WTC11 (cell line): Measurements from ENCODE around the gene SKAP1. TPM values are rescaled to one million over a fixed set of nuclear protein-coding genes. Genes with fewer than 3 reads are reported as not detected.

Experiments used
- ATAC-seq: fragments of 200-7000 bp; cut with Tn5 transposase; 2 replicates; pipeline ENCODE4 v1.10.0; 2021; ENCODE audit warnings: mild to moderate bottlenecking, moderate library complexity
- CTCF ChIA-PET: fragments of 300-600 bp; sonication (Branson Sonifier 250); formaldehyde crosslinking; loops from one replicate; lab custom pipeline; 2021; ENCODE audit warnings: antibody characterized with exemption; lab: Charles Lee
- POLR2A ChIA-PET: fragments of 350-600 bp; sonication (Branson Sonifier 250); formaldehyde crosslinking; loops from one replicate; lab custom pipeline; 2021; ENCODE audit warnings: antibody characterized with exemption; lab: Charles Lee
- DNase-seq: peaks from one replicate; pipeline ENCODE4 v3.0.0; 2021; ENCODE audit warnings: low spot score
- H3K27ac Mint-ChIP-seq: 2 replicates; pipeline ENCODE4 v1.8.0; 2021; ENCODE audit warnings: mixed read lengths
- H3K27me3 Mint-ChIP-seq: 2 replicates; pipeline ENCODE4 v1.8.0; 2021; ENCODE audit warnings: low read depth, mild to moderate bottlenecking, moderate library complexity, mixed read lengths
- H3K36me3 Mint-ChIP-seq: 2 replicates; pipeline ENCODE4 v1.8.0; 2021; ENCODE audit warnings: mixed read lengths
- H3K4me1 Mint-ChIP-seq: 2 replicates; pipeline ENCODE4 v1.8.0; 2022; ENCODE audit warnings: mixed read lengths
- H3K4me3 Mint-ChIP-seq: 2 replicates; pipeline ENCODE4 v1.8.0; 2021; ENCODE audit warnings: mild to moderate bottlenecking, moderate library complexity, mixed read lengths
- H3K9me3 Mint-ChIP-seq: 2 replicates; pipeline ENCODE4 v1.8.0; 2021; ENCODE audit warnings: mixed read lengths
- ATF1 ChIP-seq: sonication (generic); formaldehyde crosslinking; IDR thresholded peaks from 2 replicates; pipeline ENCODE4 v1.8.1; 2023; ENCODE audit warnings: mild to moderate bottlenecking, moderate library complexity, missing genetic modification reagents
- CREB1 ChIP-seq: sonication (generic); formaldehyde crosslinking; IDR thresholded peaks from 2 replicates; pipeline ENCODE4 v1.8.0; 2023; ENCODE audit warnings: mild to moderate bottlenecking, missing genetic modification reagents
- CREM ChIP-seq: sonication (generic); formaldehyde crosslinking; IDR thresholded peaks from 2 replicates; pipeline ENCODE4 v1.8.1; 2022; ENCODE audit warnings: mild to moderate bottlenecking, missing genetic modification reagents, moderate library complexity
- HMGA2 ChIP-seq: fragments of 250-450 bp; sonication (Bioruptor Pico); IDR thresholded peaks from 2 replicates; pipeline ENCODE4 v1.4.0; 2021; ENCODE audit warnings: mild to moderate bottlenecking, moderate library complexity
- JUN ChIP-seq: sonication (generic); formaldehyde crosslinking; IDR thresholded peaks from 2 replicates; pipeline ENCODE4 v1.8.0; 2023; ENCODE audit warnings: mild to moderate bottlenecking, missing genetic modification reagents
- KAT7 ChIP-seq: sonication (generic); formaldehyde crosslinking; IDR thresholded peaks from 2 replicates; pipeline ENCODE4 v1.8.1; 2023; ENCODE audit warnings: missing genetic modification reagents, mild to moderate bottlenecking, borderline replicate concordance
- NFE2L1 ChIP-seq: sonication (generic); formaldehyde crosslinking; IDR thresholded peaks from 2 replicates; pipeline ENCODE4 v1.8.1; 2023; ENCODE audit warnings: missing genetic modification reagents
- NR1H2 ChIP-seq: sonication (generic); formaldehyde crosslinking; IDR thresholded peaks from 2 replicates; pipeline ENCODE4 v1.9.0; 2021; ENCODE audit warnings: mild to moderate bottlenecking, moderate library complexity, missing genetic modification reagents
- NR2C2 ChIP-seq: sonication (generic); formaldehyde crosslinking; IDR thresholded peaks from 2 replicates; pipeline ENCODE4 v1.8.0; 2022; ENCODE audit warnings: mild to moderate bottlenecking, missing genetic modification reagents
- OVOL2 ChIP-seq: fragments of 250-450 bp; sonication (Bioruptor Pico); IDR thresholded peaks from 2 replicates; pipeline ENCODE4 v1.9.0; 2021; ENCODE audit warnings: mild to moderate bottlenecking, borderline replicate concordance
- RORB ChIP-seq: fragments of 250-450 bp; sonication (Bioruptor Pico); IDR thresholded peaks from 2 replicates; pipeline ENCODE4 v1.9.0; 2021; ENCODE audit warnings: mild to moderate bottlenecking
- SMAD4 ChIP-seq: sonication (generic); formaldehyde crosslinking; IDR thresholded peaks from 2 replicates; pipeline ENCODE4 v1.8.0; 2022; ENCODE audit warnings: mild to moderate bottlenecking, missing genetic modification reagents
- SP1 ChIP-seq: sonication (generic); formaldehyde crosslinking; conservative IDR thresholded peaks from 2 replicates; pipeline ENCODE4 v1.8.1; 2022; ENCODE audit warnings: missing genetic modification reagents
- TCF7 ChIP-seq: sonication (generic); formaldehyde crosslinking; IDR thresholded peaks from 2 replicates; pipeline ENCODE4 v1.8.0; 2022; ENCODE audit warnings: mild to moderate bottlenecking, low read depth, missing genetic modification reagents, moderate library complexity
- TEAD4 ChIP-seq: sonication (generic); formaldehyde crosslinking; IDR thresholded peaks from 2 replicates; pipeline ENCODE4 v1.8.0; 2022; ENCODE audit warnings: mild to moderate bottlenecking, missing genetic modification reagents
- TP53 ChIP-seq: sonication (generic); formaldehyde crosslinking; IDR thresholded peaks from 2 replicates; pipeline ENCODE4 v1.8.1; 2023; ENCODE audit warnings: mild to moderate bottlenecking, missing genetic modification reagents
- ZNF121 ChIP-seq: sonication (generic); formaldehyde crosslinking; IDR thresholded peaks from 2 replicates; pipeline ENCODE4 v1.8.0; 2023; ENCODE audit warnings: missing genetic modification reagents
- ZNF263 ChIP-seq: sonication (generic); formaldehyde crosslinking; IDR thresholded peaks from 2 replicates; pipeline ENCODE4 v1.8.1; 2022; ENCODE audit warnings: low read depth, mild to moderate bottlenecking, moderate library complexity, missing genetic modification reagents
- ZNF425 ChIP-seq: fragments of 250-450 bp; sonication (Bioruptor Pico); conservative IDR thresholded peaks from 2 replicates; pipeline ENCODE4 v1.9.0; 2021; ENCODE audit warnings: mild to moderate bottlenecking
- total RNA-seq: library from RNA; stranded (reverse); gene quantifications from 3 replicates; pipeline ENCODE4 v1.2.3, GENCODE V29; 2021
- TF ChIP-seq, protein P1 (sequence below): fragments of 200-600 bp; IDR thresholded peaks from 2 replicates; pipeline ENCODE4 v1.8.0; 2022; ENCODE audit warnings: antibody characterized with exemption
- TF ChIP-seq, protein P2 (sequence below): fragments of 250-450 bp; sonication (Bioruptor Pico); IDR thresholded peaks from 2 replicates; pipeline ENCODE4 v1.9.0; 2021; ENCODE audit warnings: mild to moderate bottlenecking
- TF ChIP-seq, protein P3 (sequence below): sonication (generic); formaldehyde crosslinking; IDR thresholded peaks from 2 replicates; pipeline ENCODE4 v1.8.1; 2023; ENCODE audit warnings: mild to moderate bottlenecking, missing genetic modification reagents
- TF ChIP-seq, protein P4 (sequence below): sonication (generic); formaldehyde crosslinking; IDR thresholded peaks from 2 replicates; pipeline ENCODE4 v1.8.0; 2023; ENCODE audit warnings: missing genetic modification reagents, mild to moderate bottlenecking, borderline replicate concordance

Gene SKAP1
- total RNA-seq, 1 experiment from 2014 or later, result not detected

DNA sequence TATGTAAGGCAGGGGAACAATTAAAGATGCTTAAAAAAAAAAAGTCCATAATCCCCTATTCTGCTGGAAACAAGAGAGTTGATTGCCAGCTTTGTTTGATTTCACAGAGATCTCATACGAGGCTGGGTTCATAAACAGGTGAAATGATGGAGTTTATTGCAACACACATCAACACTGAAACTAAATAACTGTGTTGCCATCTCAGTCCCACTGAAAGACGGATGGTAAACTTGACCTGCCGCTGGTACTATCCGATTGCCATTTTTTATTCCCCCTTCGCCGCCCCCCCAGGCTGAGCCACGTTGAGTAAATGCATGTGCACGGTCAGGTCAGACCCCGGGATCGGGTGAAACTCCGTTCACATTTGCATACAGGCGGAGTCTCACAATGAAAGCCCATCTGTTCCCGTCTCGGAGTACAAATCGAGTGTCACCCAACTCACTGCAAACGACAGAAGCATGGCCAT, 119.2 kb downstream of the SKAP1 start:
- peak; percentile 39 for DNase-seq
- Mint-ChIP-seq H3K27me3 (peaks cover 18% of the 10 kb centered on the region), H3K27ac (no peak overlapping the region), H3K4me3 (peak overlapping the region; percentile 52), H3K9me3 (no peaks in the 10 kb centered on the region), H3K36me3 (no peaks in the 10 kb centered on the region), H3K4me1 (peaks cover 14% of the 10 kb centered on the region)
- ChIA-PET CTCF (no interaction called here), POLR2A (interaction anchor here (0.6 kb wide), 1 partner anchor 67 kb away, joined by 5 read pairs; no protein-coding TSS in a partner anchor)
- TF ChIP-seq TEAD4 (CRISPR knock-in tag) (no peak), CREM (CRISPR knock-in tag) (no peak), JUN (CRISPR knock-in tag) (no peak), ZNF425 (CRISPR knock-in tag) (no peak), TP53 (CRISPR knock-in tag) (no peak), RORB (no peak), SMAD4 (CRISPR knock-in tag) (no peak), NR2C2 (CRISPR knock-in tag) (no peak), NFE2L1 (CRISPR knock-in tag) (no peak), ZNF121 (CRISPR knock-in tag) (no peak), OVOL2 (CRISPR knock-in tag) (no peak), ZNF263 (CRISPR knock-in tag) (no peak), KAT7 (no peak), HMGA2 (CRISPR knock-in tag) (no peak), CREB1 (CRISPR knock-in tag) (no peak)
- TF ChIP-seq, protein P1, sequence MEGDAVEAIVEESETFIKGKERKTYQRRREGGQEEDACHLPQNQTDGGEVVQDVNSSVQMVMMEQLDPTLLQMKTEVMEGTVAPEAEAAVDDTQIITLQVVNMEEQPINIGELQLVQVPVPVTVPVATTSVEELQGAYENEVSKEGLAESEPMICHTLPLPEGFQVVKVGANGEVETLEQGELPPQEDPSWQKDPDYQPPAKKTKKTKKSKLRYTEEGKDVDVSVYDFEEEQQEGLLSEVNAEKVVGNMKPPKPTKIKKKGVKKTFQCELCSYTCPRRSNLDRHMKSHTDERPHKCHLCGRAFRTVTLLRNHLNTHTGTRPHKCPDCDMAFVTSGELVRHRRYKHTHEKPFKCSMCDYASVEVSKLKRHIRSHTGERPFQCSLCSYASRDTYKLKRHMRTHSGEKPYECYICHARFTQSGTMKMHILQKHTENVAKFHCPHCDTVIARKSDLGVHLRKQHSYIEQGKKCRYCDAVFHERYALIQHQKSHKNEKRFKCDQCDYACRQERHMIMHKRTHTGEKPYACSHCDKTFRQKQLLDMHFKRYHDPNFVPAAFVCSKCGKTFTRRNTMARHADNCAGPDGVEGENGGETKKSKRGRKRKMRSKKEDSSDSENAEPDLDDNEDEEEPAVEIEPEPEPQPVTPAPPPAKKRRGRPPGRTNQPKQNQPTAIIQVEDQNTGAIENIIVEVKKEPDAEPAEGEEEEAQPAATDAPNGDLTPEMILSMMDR, result no peak
- TF ChIP-seq, protein P2, sequence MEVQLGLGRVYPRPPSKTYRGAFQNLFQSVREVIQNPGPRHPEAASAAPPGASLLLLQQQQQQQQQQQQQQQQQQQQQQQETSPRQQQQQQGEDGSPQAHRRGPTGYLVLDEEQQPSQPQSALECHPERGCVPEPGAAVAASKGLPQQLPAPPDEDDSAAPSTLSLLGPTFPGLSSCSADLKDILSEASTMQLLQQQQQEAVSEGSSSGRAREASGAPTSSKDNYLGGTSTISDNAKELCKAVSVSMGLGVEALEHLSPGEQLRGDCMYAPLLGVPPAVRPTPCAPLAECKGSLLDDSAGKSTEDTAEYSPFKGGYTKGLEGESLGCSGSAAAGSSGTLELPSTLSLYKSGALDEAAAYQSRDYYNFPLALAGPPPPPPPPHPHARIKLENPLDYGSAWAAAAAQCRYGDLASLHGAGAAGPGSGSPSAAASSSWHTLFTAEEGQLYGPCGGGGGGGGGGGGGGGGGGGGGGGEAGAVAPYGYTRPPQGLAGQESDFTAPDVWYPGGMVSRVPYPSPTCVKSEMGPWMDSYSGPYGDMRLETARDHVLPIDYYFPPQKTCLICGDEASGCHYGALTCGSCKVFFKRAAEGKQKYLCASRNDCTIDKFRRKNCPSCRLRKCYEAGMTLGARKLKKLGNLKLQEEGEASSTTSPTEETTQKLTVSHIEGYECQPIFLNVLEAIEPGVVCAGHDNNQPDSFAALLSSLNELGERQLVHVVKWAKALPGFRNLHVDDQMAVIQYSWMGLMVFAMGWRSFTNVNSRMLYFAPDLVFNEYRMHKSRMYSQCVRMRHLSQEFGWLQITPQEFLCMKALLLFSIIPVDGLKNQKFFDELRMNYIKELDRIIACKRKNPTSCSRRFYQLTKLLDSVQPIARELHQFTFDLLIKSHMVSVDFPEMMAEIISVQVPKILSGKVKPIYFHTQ, result no peak
- TF ChIP-seq, protein P3, sequence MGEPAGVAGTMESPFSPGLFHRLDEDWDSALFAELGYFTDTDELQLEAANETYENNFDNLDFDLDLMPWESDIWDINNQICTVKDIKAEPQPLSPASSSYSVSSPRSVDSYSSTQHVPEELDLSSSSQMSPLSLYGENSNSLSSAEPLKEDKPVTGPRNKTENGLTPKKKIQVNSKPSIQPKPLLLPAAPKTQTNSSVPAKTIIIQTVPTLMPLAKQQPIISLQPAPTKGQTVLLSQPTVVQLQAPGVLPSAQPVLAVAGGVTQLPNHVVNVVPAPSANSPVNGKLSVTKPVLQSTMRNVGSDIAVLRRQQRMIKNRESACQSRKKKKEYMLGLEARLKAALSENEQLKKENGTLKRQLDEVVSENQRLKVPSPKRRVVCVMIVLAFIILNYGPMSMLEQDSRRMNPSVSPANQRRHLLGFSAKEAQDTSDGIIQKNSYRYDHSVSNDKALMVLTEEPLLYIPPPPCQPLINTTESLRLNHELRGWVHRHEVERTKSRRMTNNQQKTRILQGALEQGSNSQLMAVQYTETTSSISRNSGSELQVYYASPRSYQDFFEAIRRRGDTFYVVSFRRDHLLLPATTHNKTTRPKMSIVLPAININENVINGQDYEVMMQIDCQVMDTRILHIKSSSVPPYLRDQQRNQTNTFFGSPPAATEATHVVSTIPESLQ (CRISPR knock-in tag), result no peak
- peak; percentile 39 for ATAC-seq

DNA sequence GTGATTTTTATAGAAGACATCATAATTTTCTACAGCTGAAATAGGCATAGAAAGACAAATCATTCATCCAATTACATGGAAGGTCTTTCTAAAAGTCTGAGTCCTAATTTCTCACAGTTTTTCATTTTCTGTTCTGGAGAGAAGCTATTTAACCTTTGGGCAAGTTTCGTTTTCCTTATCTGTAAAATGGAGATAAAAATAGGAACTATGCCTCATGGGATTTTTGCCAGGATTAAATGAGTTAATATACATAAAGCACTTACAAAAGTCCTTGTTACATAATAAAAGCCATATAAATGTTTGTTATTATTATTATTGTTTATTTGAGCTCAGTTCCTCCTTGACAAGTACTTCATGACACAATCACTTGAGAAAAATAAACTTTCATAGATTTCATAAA, 121.4 kb downstream of the SKAP1 start:
- ATAC-seq (no peak), DNase-seq (no peak)
- ChIA-PET POLR2A (interaction anchor here (0.6 kb wide), 1 partner anchor 1464 kb away, joined by 3 read pairs; no protein-coding TSS in a partner anchor), CTCF (interaction anchor here (0.6 to 2.5 kb wide), 43 partner anchors 8 to 328 kb away, joined by 3 to 26 read pairs (median 4); partner anchors contain the start of gene HOXB5)
- no peaks in the 10 kb centered on the region for H3K9me3 Mint-ChIP-seq
- H3K4me3 Mint-ChIP-seq, result no peak overlapping the region
- no peak overlapping the region for H3K27ac Mint-ChIP-seq
- peaks cover 14% of the 10 kb centered on the region for H3K4me1 Mint-ChIP-seq
- no peaks in the 10 kb centered on the region for H3K36me3 Mint-ChIP-seq
- H3K27me3 Mint-ChIP-seq, result peaks cover 18% of the 10 kb centered on the region
- TF ChIP-seq ATF1 (CRISPR knock-in tag) (no peak), NR1H2 (CRISPR knock-in tag) (no peak), SP1 (CRISPR knock-in tag) (no peak), TCF7 (no peak)
- TF ChIP-seq, protein P4, sequence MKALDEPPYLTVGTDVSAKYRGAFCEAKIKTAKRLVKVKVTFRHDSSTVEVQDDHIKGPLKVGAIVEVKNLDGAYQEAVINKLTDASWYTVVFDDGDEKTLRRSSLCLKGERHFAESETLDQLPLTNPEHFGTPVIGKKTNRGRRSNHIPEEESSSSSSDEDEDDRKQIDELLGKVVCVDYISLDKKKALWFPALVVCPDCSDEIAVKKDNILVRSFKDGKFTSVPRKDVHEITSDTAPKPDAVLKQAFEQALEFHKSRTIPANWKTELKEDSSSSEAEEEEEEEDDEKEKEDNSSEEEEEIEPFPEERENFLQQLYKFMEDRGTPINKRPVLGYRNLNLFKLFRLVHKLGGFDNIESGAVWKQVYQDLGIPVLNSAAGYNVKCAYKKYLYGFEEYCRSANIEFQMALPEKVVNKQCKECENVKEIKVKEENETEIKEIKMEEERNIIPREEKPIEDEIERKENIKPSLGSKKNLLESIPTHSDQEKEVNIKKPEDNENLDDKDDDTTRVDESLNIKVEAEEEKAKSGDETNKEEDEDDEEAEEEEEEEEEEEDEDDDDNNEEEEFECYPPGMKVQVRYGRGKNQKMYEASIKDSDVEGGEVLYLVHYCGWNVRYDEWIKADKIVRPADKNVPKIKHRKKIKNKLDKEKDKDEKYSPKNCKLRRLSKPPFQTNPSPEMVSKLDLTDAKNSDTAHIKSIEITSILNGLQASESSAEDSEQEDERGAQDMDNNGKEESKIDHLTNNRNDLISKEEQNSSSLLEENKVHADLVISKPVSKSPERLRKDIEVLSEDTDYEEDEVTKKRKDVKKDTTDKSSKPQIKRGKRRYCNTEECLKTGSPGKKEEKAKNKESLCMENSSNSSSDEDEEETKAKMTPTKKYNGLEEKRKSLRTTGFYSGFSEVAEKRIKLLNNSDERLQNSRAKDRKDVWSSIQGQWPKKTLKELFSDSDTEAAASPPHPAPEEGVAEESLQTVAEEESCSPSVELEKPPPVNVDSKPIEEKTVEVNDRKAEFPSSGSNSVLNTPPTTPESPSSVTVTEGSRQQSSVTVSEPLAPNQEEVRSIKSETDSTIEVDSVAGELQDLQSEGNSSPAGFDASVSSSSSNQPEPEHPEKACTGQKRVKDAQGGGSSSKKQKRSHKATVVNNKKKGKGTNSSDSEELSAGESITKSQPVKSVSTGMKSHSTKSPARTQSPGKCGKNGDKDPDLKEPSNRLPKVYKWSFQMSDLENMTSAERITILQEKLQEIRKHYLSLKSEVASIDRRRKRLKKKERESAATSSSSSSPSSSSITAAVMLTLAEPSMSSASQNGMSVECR (CRISPR knock-in tag), result no peak
